ENCODE measurements around the gene REXO1. TPM values are rescaled to one million over a fixed set of nuclear protein-coding genes. Genes with fewer than 3 reads are reported as not detected.
"Not testable (repeated sequence)": the region's sequence is repeated elsewhere in the genome, so short reads cannot be mapped to it uniquely, and the experiment has no call there.

REXO1 gene
- total RNA-seq, 1 donor from 2014 or later = 59.7 TPM

GRCh38 chr19:1805401-1806183, 42.7 kb downstream of the REXO1 start:
- intact Hi-C loops (cut with micrococcal nuclease) = no loop called here

GRCh38 chr19:1804858-1805257, 43.4 kb downstream of the REXO1 start:
- intact Hi-C loops (cut with micrococcal nuclease) = no loop called here

DNA sequence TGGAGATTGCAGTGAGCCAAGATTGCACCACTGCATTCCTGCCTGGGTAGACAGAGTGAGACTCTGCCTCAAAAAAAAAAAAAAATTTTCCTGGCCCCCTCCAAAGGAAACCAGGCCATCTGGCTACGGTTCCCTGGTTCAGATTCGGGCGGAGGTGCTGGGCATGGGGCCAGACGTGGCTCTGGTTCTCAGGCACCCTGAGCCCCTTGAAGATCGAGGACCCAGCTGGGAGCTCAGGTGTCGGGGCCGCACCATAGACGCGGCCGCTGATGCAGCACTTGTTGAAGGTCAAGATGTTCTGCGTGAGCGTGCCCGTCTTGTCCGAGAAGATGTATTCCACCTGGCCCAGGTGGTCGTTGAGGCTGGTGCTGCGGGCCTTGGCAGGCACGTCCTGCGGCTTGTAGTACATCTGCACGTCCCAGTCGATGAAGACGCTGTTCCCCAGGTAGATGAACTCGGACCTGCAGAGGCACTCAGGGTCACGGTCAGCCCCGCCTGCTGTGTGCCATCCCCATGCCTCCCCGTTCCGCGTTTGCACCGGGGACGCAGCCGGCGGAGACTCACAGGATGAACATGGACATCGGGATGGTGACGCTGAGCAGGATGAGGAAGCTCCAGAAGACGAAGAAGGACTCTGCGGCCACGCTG, 48.5 kb downstream of the REXO1 start:
- intact Hi-C loops (cut with micrococcal nuclease) = no loop called here

GRCh38 chr19:1797313-1797712, 51.0 kb downstream of the REXO1 start:
- intact Hi-C loops (cut with micrococcal nuclease) = not testable (repeated sequence)

GRCh38 chr19:1796395-1797142, 51.7 kb downstream of the REXO1 start:
- intact Hi-C loops (cut with micrococcal nuclease) = loop anchor here (1.0 kb wide), 1 partner anchor 250 kb away; no protein-coding TSS in a partner anchor

DNA sequence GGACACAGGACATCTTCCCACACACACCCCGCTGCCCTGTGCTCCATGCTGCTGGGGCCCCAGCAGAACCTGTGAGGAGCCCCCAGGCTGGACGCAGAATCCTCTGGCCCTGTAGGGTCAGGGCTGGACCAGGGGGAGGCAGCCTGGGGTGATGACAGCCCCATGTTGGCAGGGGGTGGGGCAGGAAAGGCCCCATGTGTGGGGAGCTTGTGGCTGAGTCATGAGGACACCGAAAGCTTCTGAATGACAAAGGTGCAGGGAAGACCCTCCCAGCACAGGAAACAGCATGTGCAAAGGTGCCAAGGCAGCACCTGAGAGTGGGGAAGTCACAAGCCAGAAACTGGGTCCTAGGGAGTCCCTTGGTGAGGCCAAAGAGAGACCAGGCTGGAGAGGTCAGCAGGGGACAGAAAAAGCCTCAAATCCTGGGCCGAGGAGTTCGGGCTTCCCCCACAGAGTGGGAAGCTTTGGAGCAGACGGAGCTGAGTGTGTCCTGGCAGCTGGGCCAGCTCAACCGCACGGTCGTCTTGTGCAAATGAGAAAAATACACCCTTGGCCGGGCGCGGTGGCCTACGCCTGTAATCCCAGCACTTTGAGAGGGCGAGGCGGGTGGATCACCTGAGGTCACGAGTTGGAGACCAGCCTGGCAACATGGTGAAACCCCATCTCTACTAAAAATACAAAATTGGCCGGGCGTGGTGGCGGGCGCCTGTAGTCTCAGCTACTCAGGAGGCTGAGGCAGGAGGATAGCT, 53.7 kb downstream of the REXO1 start:
- intact Hi-C loops (cut with micrococcal nuclease) = no loop called here

DNA sequence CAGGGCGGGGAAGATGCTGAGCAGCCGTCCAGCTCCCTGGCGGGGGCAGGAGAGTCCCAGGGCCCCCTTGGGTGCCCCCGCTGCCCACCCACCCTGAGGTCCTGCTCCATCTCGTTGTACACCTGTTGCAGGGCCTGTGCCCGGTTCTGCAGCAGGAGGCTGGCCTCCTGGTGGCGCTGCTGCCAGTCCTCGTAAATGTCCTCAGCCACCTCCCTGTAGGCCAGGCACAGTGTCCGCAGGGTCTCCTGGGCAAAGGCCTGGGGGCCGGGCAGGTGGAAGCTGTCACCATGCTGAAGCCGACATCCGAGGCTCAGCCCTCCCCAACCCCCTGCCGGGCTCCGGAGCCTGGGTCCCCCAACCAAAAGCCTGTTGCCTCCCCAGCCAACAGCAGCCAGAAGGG, 56.4 kb downstream of the REXO1 start:
- intact Hi-C loops (cut with micrococcal nuclease) = no loop called here

- intact Hi-C loops (cut with micrococcal nuclease) = no loop called here
These were observed 58.1 kb downstream of the REXO1 start for GRCh38 chr19:1790054-1790792.

GRCh38 chr19:1789261-1790041, 58.8 kb downstream of the REXO1 start:
- intact Hi-C loops (cut with micrococcal nuclease) = loop anchor here (2.0 to 5.0 kb wide), 2 partner anchors 23 to 38 kb away; partner anchors contain the start of gene ATP8B3

DNA sequence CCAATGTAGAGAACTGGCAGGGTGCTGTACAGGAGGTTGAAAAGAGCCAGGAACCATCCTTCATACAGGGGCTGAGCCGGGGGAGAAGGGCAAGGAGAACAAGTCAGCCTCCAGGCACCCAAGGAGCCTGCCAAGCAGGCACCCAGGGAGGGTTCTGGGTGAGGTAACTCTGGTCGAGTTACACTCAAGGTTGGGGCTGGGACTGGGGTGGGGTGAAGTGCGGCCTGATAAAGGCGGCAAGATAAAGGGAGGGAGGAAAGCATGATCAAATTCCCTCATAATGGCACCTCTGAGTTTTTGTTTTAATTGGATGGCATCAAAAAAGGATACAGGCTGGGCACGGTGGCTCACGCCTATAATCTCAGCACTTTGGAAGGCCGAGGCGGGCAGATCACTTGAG, 61.2 kb downstream of the REXO1 start:
- intact Hi-C loops (cut with micrococcal nuclease) = loop anchor here (5.0 kb wide), 1 partner anchor 40 kb away; no protein-coding TSS in a partner anchor

- intact Hi-C loops (cut with micrococcal nuclease) = loop anchor here (5.0 kb wide), 1 partner anchor 41 kb away; no protein-coding TSS in a partner anchor
These were observed 61.6 kb downstream of the REXO1 start for GRCh38 chr19:1786668-1787067.

DNA sequence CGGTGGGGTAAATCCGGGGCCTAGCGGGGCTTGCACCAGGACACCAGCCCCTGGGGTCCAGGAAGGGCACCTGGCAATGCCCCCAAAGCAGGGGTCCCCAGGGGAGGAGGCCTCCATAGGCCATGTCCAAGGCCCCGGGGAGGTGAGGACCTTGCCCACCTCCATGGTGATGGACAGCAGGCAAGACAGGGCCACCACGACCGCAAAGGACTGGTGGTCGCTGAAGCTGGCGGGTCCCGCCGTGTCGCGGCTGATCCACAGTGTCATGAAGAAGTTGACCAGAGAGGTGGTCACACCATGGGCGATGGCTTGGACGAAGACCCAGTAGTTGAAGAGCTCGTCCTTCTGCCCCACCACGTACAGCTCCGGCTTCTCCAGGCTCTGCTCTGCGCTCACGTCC, 63.0 kb downstream of the REXO1 start:
- intact Hi-C loops (cut with micrococcal nuclease) = loop anchor here (5.0 kb wide), 1 partner anchor 42 kb away; no protein-coding TSS in a partner anchor

GRCh38 chr19:1783874-1784273, 64.4 kb downstream of the REXO1 start:
- intact Hi-C loops (cut with micrococcal nuclease) = no loop called here

DNA sequence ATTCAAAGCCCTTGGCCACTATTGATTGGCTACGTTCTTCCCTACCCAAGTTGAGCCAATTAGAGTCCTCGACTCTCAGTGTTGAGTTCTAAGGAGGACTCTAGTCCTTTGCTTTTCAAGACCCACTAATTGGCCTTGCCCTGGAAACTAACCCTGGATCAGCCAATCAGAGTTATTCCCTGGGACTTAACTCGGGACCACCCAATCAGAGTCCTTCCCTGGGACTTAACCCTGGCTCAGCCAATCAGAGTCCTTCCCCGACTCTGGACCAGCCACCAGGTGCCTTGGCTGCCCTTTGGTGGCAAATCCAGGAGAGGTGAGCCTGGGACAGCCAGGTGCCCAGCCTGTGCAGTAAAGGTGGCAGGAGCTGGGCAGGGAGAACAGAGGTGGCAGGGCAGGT, 64.9 kb downstream of the REXO1 start:
- intact Hi-C loops (cut with micrococcal nuclease) = no loop called here

- intact Hi-C loops (cut with micrococcal nuclease) = no loop called here
These were observed 65.8 kb downstream of the REXO1 start for GRCh38 chr19:1782521-1782920.

DNA sequence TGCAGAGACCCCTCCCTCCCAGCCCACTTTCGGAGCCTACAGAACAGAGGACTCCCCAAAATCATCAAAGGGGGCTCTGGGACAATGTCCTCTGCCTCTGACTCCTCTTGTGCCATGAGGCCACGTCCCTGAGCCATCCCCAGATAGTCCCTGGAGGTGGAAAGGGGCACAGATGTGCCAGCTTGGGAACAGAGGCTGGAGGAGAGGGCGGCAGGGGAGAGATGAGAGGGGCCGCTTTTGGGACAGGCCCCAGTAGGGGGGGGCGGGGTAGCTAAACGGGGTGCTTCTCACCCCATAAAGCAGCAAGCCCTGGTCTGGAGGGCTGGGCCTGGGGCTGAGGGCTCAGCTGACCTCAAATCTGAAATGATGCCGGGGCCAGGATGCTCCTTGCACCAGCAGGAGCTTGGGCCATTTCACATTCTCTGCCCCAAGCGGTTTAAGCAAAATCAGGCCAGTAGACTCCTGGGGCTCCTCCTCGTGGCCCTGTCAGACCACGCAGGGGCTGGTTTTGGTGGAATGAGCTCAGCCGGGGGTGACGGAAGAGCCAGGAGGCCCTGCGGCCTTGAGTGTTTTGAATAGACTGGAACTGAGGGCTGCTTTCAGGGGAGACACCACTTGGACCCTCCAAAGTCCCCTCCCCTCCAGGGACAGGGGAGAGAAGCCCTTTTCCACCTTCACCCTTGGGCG, 67.9 kb downstream of the REXO1 start:
- intact Hi-C loops (cut with micrococcal nuclease) = no loop called here

- intact Hi-C loops (cut with micrococcal nuclease) = no loop called here
These were observed 68.7 kb downstream of the REXO1 start for GRCh38 chr19:1779574-1779973.

DNA sequence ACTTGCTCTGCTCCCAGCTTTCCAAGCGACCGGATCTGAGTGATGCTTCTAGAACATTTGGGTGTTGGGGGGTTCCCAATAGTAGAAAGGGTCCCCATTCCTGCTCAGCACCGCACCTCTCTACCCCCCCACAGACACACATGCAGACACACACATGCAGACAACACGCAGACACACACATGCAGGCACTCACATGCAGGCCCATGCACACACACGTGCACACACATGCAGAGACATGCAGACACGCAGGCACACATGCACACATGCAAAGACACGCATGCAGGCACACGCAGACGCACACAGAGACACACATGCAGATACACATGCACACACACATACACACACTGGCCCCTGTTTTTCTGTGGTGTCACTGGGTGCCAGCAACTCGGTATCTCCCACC, 71.1 kb downstream of the REXO1 start:
- intact Hi-C loops (cut with micrococcal nuclease) = no loop called here

- intact Hi-C loops (cut with micrococcal nuclease) = no loop called here
These were observed 71.6 kb downstream of the REXO1 start for GRCh38 chr19:1776606-1777147.
